HepG2 (cell line): Measurements from ENCODE around the gene TRAPPC3. TPM values are rescaled to one million over a fixed set of nuclear protein-coding genes. Genes with fewer than 3 reads are reported as not detected.

Experiments used
- GATA4 ChIP-seq: sonication (generic); IDR thresholded peaks from 2 replicates; pipeline ENCODE4 v1.6.1; 2016; ENCODE audit warnings: antibody characterized with exemption, low read depth, borderline replicate concordance
- ISL2 ChIP-seq: sonication (generic); formaldehyde crosslinking; IDR thresholded peaks from 2 replicates; pipeline ENCODE4 v1.5.0; 2020; ENCODE audit warnings: missing genetic modification reagents
- JDP2 ChIP-seq: sonication (generic); formaldehyde crosslinking; IDR thresholded peaks from 2 replicates; pipeline ENCODE4 v1.8.1; 2022; ENCODE audit warnings: missing genetic modification reagents, borderline replicate concordance
- KLF13 ChIP-seq: sonication (generic); formaldehyde crosslinking; IDR thresholded peaks from 2 replicates; pipeline ENCODE4 v1.4.0; 2020; ENCODE audit warnings: mild to moderate bottlenecking, missing genetic modification reagents
- RARG ChIP-seq: sonication (generic); formaldehyde crosslinking; IDR thresholded peaks from 2 replicates; pipeline ENCODE4 v1.4.0; 2020; ENCODE audit warnings: low read depth, mild to moderate bottlenecking, missing genetic modification reagents
- SP5 ChIP-seq: IDR thresholded peaks from 2 replicates; pipeline ENCODE4 v1.6.1; 2016; ENCODE audit warnings: low read depth, borderline replicate concordance
- SRSF9 ChIP-seq: fragments of 200-400 bp; formaldehyde crosslinking; IDR thresholded peaks from 2 replicates; pipeline ENCODE4 v1.6.1; 2018; ENCODE audit warnings: borderline replicate concordance, mild to moderate bottlenecking, low read depth, low read length; ENCODE audit not compliant: insufficient read depth, poor library complexity, severe bottlenecking
- TOPORS ChIP-seq: sonication (generic); formaldehyde crosslinking; IDR thresholded peaks from 2 replicates; pipeline ENCODE4 v1.8.0; 2023; ENCODE audit warnings: mild to moderate bottlenecking, missing genetic modification reagents
- ZNF30 ChIP-seq: sonication (generic); formaldehyde crosslinking; IDR thresholded peaks from 2 replicates; pipeline ENCODE4 v1.5.0; 2020; ENCODE audit warnings: mild to moderate bottlenecking, missing genetic modification reagents
- ZNF354B ChIP-seq: sonication (generic); formaldehyde crosslinking; IDR thresholded peaks from 2 replicates; pipeline ENCODE4 v1.8.0; 2022; ENCODE audit warnings: mild to moderate bottlenecking, missing genetic modification reagents
- ZNF451 ChIP-seq: sonication (generic); formaldehyde crosslinking; IDR thresholded peaks from 2 replicates; pipeline ENCODE4 v1.5.0; 2020; ENCODE audit warnings: mild to moderate bottlenecking, missing genetic modification reagents
- ZNF629 ChIP-seq: sonication (generic); formaldehyde crosslinking; conservative IDR thresholded peaks from 2 replicates; pipeline ENCODE4 v1.5.0; 2020; ENCODE audit warnings: missing genetic modification reagents
- ZNF713 ChIP-seq: sonication (generic); formaldehyde crosslinking; IDR thresholded peaks from 2 replicates; pipeline ENCODE4 v1.4.0; 2020; ENCODE audit warnings: mild to moderate bottlenecking, missing genetic modification reagents
- ZNF747 ChIP-seq: sonication (generic); formaldehyde crosslinking; IDR thresholded peaks from 2 replicates; pipeline ENCODE4 v1.8.1; 2023; ENCODE audit warnings: missing genetic modification reagents, mild to moderate bottlenecking, borderline replicate concordance
- ZNF773 ChIP-seq: sonication (generic); formaldehyde crosslinking; IDR thresholded peaks from 2 replicates; pipeline ENCODE4 v1.4.0; 2020; ENCODE audit warnings: missing genetic modification reagents, borderline replicate concordance
- polyA plus RNA-seq, 8 experiments: library from polyadenylated mRNA; depleted of rRNA in 3 of 8; stranded (reverse) in 7 of 8; unstranded in 1 of 8; fragments of >200 nt; fragmentation: Illumina TruSeq in 4 of 8; extraction: Trizol in 4 of 8; gene quantifications; 2 replicates each; pipeline versions ENCODE4 v1.2.1 to v1.2.3, GENCODE V29; 2011 to 2016; ENCODE audit warnings: low read depth in 4 of 8, missing spikeins in 1 of 8, mixed read lengths in 1 of 8; ENCODE audit not compliant: insufficient read depth in 1 of 8
- total RNA-seq, 5 experiments: library from RNA; depleted of rRNA; stranded (reverse); fragments of >200 nt; fragmentation: Illumina TruSeq; extraction: Trizol; gene quantifications; 2 replicates each; pipeline ENCODE4 v1.2.3, GENCODE V29; 2016; ENCODE audit warnings: low read depth in 1 of 5
- TF ChIP-seq, protein P1 (sequence below): sonication (generic); formaldehyde crosslinking; IDR thresholded peaks from 2 replicates; pipeline ENCODE4 v1.5.1; 2020; ENCODE audit warnings: missing genetic modification reagents, mild to moderate bottlenecking, borderline replicate concordance
- TF ChIP-seq, protein P2 (sequence below): sonication (generic); formaldehyde crosslinking; IDR thresholded peaks from 2 replicates; pipeline ENCODE4 v1.8.0; 2022; ENCODE audit warnings: missing genetic modification reagents, low read depth, mild to moderate bottlenecking, borderline replicate concordance
- TF ChIP-seq, protein P3 (sequence below): sonication (generic); formaldehyde crosslinking; IDR thresholded peaks from 2 replicates; pipeline ENCODE4 v1.5.0; 2020; ENCODE audit warnings: mild to moderate bottlenecking, missing genetic modification reagents
- TF ChIP-seq, protein P4 (sequence below): sonication (generic); formaldehyde crosslinking; IDR thresholded peaks from 2 replicates; pipeline ENCODE4 v1.8.0; 2022; ENCODE audit warnings: missing genetic modification reagents, mild to moderate bottlenecking, borderline replicate concordance

The TRAPPC3 gene
- total and polyA plus RNA-seq, 2 of the 13 experiments (the other 11 are each of a cell fraction or from before 2014, with no cell fraction given) = 53.7 to 62.4 TPM

DNA sequence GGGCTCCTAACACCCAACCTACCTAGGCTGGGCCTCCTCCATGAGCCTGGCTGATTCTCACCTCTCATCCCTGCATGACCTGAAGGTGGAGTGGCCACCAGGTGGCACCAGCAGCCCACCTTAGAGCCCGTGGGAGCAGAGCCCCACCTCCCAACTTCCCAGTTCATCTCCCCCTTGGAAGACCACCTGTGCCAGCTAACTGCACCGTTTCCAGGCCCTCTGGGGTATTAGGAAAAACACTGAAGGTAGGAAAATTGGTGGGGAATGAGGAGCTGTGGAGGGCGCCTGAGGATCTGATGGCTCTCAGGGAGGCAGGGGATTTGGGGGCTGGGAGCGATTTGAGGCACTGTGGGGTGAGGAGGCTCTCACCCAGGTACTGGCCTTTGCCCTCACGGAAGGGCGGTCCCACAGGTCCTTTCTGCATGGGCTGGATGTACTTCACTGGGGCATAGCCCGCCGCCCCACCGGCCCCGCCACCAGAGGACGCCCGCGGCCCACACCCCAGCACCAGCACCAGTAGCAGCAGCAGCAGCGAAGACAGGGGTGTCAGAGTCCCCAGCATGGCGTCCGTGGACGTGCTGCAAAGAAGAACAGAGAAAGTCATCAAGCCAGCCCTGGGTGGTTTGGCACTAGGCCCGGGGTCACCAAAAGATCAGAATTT, 49.5 kb downstream of the TRAPPC3 start (continued):
- TF ChIP-seq, protein P1, sequence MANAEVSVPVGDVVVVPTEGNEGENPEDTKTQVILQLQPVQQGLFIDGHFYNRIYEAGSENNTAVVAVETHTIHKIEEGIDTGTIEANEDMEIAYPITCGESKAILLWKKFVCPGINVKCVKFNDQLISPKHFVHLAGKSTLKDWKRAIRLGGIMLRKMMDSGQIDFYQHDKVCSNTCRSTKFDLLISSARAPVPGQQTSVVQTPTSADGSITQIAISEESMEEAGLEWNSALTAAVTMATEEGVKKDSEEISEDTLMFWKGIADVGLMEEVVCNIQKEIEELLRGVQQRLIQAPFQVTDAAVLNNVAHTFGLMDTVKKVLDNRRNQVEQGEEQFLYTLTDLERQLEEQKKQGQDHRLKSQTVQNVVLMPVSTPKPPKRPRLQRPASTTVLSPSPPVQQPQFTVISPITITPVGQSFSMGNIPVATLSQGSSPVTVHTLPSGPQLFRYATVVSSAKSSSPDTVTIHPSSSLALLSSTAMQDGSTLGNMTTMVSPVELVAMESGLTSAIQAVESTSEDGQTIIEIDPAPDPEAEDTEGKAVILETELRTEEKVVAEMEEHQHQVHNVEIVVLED (CRISPR knock-in tag) = 0 out of 2 replicates have a peak, but pooled peaks have one; percentile 22
- TF ChIP-seq ZNF773 (CRISPR knock-in tag) = no peak
- TF ChIP-seq ZNF747 (CRISPR knock-in tag) = no peak
- TF ChIP-seq TOPORS = no peak
- no peak for TF ChIP-seq ZNF30 (CRISPR knock-in tag)
- TF ChIP-seq ISL2 (CRISPR knock-in tag) = no peak
- TF ChIP-seq JDP2 (CRISPR knock-in tag) = no peak
- TF ChIP-seq ZNF713 (CRISPR knock-in tag) = no peak
- TF ChIP-seq, protein P2, sequence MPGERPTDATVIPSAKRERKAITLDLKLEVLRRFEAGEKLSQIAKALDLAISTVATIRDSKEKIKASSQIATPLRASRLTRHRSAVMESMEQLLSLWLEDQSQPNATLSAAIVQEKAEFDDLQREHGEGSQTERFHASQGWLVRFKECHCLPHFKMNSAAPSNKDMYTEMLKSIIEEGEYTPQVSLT (CRISPR knock-in tag) = no peak
- TF ChIP-seq, protein P3, sequence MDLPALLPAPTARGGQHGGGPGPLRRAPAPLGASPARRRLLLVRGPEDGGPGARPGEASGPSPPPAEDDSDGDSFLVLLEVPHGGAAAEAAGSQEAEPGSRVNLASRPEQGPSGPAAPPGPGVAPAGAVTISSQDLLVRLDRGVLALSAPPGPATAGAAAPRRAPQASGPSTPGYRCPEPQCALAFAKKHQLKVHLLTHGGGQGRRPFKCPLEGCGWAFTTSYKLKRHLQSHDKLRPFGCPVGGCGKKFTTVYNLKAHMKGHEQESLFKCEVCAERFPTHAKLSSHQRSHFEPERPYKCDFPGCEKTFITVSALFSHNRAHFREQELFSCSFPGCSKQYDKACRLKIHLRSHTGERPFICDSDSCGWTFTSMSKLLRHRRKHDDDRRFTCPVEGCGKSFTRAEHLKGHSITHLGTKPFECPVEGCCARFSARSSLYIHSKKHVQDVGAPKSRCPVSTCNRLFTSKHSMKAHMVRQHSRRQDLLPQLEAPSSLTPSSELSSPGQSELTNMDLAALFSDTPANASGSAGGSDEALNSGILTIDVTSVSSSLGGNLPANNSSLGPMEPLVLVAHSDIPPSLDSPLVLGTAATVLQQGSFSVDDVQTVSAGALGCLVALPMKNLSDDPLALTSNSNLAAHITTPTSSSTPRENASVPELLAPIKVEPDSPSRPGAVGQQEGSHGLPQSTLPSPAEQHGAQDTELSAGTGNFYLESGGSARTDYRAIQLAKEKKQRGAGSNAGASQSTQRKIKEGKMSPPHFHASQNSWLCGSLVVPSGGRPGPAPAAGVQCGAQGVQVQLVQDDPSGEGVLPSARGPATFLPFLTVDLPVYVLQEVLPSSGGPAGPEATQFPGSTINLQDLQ (CRISPR knock-in tag) = no peak
- no peak for TF ChIP-seq ZNF629
- no peak for TF ChIP-seq RARG
- TF ChIP-seq GATA4 = no peak
- no peak for TF ChIP-seq ZNF354B
- TF ChIP-seq KLF13 (CRISPR knock-in tag) = no peak
- no peak for TF ChIP-seq ZNF451 (CRISPR knock-in tag)
- TF ChIP-seq SP5 = no peak
- TF ChIP-seq, protein P4, sequence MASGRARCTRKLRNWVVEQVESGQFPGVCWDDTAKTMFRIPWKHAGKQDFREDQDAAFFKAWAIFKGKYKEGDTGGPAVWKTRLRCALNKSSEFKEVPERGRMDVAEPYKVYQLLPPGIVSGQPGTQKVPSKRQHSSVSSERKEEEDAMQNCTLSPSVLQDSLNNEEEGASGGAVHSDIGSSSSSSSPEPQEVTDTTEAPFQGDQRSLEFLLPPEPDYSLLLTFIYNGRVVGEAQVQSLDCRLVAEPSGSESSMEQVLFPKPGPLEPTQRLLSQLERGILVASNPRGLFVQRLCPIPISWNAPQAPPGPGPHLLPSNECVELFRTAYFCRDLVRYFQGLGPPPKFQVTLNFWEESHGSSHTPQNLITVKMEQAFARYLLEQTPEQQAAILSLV (CRISPR knock-in tag) = no peak; the same call in 1 of the 2 replicates
- TF ChIP-seq SRSF9 = no peak
